HG03457 (cell line): Measurements from ENCODE around the gene KCNT2.
"Not testable (repeated sequence)": the region's sequence is repeated elsewhere in the genome, so short reads cannot be mapped to it uniquely, and the experiment has no call there.

ENCODE experiments used
- ATAC-seq: cut with Tn5 transposase; IDR thresholded peaks from one replicate; pipeline ENCODE4 v1.9.1; 2021; ENCODE audit warnings: moderate number of reproducible peaks; ENCODE audit not compliant: unreplicated experiment

KCNT2 gene

DNA sequence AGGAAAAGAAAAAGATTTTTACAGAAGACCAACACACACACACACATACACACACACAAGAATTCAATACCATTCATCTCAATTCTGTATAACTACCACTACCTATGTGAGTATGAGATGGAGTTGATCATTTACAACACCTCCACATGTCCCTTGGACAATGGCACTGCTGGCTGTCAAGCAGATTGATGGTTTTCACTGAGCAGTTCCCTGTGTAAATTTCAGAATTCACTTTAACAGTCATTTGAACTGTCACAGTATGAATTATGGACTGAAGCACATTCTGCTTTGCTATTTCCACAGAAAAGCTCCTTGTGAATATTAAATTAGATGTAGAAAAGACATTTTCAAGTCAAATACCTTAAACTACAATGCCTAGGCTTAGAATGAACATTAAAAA is 14.3 kb downstream of the KCNT2 start:
- ATAC-seq, result no peak

GRCh38 chr1:196590959-196591358 is 17.3 kb downstream of the KCNT2 start:
- no peak for ATAC-seq

GRCh38 chr1:196590012-196590708 is 18.1 kb downstream of the KCNT2 start:
- ATAC-seq, result no peak

DNA sequence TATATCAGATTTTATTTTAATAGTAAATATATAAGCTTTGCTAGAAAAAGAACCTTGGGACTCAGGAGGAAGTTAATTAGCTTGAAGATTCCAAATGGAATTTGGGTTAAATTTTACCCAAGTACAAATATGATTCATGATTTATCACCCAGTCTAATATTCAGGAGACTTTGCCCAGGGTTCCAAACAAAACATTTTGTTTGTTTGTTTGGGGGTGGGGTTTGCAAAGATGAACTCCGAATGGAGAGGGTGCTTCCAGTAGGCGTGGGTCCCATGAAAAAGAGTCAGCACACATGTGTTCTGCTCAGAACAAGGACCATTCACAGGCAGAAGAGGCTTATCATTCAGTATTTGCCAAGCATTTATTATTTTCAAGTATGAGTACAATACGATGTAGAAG is 23.5 kb downstream of the KCNT2 start:
- no peak for ATAC-seq

DNA sequence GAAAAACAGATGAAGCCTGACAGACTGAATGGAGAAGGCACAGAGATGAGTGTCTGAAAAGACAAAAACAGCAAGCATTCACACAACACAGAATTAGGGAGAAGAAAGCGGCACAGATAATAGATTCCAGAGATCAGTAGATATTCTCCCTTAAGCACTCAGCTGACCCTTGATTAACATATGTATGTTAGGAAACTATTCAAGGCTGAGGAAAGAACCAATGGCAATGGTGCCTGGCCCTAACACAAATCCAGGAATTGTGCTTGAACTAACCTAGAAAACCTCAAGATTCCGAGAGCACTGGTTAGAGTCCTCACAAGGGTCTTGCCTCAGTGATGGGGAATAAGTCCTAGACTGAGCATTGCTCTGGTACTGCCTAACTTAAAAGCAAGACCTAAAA is 30.9 kb downstream of the KCNT2 start:
- ATAC-seq, result no peak

GRCh38 chr1:196573226-196573625 is 35.0 kb downstream of the KCNT2 start:
- ATAC-seq, result no peak

DNA sequence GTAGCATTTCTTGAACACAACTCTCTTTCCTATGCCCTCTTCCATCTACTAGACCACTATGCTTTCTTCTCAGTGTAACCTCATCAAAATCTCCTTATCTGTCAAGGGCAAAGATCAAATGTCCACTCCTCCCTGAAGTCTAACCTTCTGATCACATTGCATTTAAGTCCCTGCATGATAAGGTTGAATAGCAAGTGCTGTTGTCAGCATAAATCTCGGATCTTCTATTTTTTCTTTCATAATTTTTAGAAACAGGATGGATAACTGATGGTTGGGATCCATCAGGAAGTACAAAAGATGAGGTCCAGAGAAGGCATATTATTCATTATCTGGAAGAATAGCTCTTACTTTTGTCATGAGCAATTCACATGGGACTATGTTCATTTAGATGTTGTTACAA is 41.0 kb downstream of the KCNT2 start:
- ATAC-seq, result no peak

- no peak for ATAC-seq
Observed at GRCh38 chr1:196563768-196564167, 44.5 kb downstream of the KCNT2 start.

- no peak for ATAC-seq
Observed at GRCh38 chr1:196559314-196559713, 48.9 kb downstream of the KCNT2 start.

- ATAC-seq, result no peak
Observed at GRCh38 chr1:196558411-196558810, 49.8 kb downstream of the KCNT2 start.

DNA sequence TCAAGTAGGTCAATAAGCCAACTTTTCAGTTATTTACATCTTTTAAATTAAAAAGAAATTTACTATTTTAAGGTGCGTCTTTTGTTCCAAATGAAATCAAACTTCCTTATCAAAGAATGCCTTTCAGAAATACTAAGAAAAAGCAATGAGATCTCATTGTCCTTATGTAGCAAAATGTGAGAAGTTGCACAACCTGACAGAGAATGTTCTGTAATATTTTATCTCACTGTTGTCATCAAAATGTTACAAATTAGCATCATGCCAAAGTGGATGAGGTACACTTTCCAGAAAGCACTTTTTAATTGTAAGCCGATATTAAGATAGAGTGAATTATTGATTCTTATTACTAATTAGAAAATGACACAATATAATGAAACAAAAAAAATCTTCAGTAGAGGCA is 50.4 kb downstream of the KCNT2 start:
- no peak for ATAC-seq

- ATAC-seq, result no peak
Observed at GRCh38 chr1:196550731-196551130, 57.5 kb downstream of the KCNT2 start.

- no peak for ATAC-seq
Observed at GRCh38 chr1:196546272-196547111, 61.7 kb downstream of the KCNT2 start.

DNA sequence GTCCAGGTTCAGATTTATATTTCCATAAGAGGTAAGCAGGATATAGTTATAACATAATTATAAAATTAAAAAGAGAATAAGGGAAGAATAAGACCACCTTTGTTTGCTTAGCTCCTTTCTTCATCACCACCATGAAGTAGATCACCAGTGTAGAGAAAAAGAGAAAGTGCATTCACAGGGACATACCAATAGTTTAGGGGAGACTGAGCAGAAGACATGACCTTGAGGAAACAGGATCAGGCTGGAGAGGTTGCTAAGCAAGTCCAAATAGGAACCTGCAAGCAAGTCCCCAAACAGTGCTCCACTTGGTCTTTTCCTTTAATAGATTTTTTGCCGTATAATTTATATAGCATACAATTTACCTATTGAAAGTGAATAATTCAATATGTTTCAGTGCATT is 63.0 kb downstream of the KCNT2 start:
- ATAC-seq, result no peak

GRCh38 chr1:196544617-196545016 is 63.6 kb downstream of the KCNT2 start:
- ATAC-seq, result no peak

DNA sequence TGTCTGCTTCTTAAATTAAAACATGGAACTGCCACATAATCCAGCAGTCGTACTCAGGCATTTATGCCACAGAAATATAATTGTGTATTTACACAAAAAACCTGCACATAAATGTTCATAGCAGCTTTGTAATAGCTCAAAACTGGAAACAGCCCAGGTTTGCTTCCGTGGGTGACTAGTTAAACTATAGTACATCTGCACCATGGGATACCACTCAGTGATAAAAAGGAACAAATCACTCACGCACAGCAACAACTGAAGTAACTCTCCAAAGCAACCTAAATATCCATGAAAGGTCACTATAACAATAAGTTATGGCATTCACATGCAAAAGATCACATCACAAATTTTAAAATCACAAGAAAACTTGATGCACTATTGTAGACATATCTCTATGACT is 64.4 kb downstream of the KCNT2 start:
- no peak for ATAC-seq

- ATAC-seq, result no peak
Observed at GRCh38 chr1:196538473-196538872, 69.8 kb downstream of the KCNT2 start.

DNA sequence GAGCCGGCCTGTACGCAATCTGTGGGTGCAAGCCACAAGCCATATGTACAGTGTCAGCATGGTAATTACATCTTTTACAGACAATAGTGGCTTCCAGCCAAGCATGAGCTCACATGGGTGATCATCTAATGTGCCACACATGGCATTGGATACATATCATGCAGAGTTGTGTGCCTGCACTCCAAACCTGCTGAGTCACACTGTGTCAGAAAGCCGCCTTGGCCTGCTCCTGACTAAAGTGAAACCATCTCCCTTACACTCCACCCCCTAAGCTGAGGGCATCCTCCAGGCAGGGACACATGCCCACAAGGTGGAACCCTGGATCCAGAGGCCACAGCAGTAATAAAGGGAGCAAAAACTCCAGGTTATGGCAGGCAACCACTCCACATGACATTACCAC is 72.5 kb downstream of the KCNT2 start:
- ATAC-seq, result no peak

DNA sequence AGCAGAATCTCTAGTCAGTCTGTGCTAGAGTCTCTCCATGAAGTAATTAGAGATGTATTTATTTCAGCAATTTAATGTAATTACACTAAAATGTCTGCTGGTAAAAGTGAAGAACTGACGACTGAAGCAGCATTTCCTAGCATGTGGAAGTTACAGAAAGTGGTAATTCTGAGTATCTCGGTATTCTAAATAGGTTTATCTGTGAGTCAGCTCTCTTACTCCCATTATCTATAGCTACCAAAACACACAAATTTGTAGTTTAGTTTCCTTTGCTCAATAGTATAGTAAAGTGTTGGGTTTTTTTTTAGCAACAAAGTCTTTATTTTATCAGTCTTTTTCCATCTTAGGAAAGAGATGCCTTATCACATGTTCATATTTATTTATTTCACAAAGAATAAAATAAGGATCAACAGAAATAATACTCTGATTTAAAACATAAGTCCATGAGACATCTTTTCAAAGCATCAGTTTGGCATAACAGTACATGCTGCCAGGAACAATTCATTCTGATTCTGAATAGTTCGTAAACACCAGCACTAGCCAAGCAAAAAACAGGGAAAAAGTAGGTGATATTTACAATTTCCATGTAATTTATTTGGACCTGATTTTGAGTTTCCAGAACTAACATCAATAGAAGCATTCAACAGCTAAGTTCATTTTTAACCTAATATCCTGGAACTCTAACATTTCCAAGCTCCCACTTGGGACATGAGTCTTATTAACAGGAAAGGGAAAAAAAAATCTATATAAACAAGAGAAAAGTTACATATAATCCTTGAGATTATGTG is 76.3 kb downstream of the KCNT2 start:
- no peak for ATAC-seq

GRCh38 chr1:196527919-196528318 is 80.3 kb downstream of the KCNT2 start:
- ATAC-seq, result no peak

- ATAC-seq, result not testable (repeated sequence)
Observed at GRCh38 chr1:196522574-196523345, 85.5 kb downstream of the KCNT2 start.
